Heart right ventricle (tissue), 16 donors: ENCODE measurements around the gene SDC1. TPM values are rescaled to one million over a fixed set of nuclear protein-coding genes. Genes with fewer than 3 reads are reported as not detected.
A peak's percentile ranks its signal among the peaks of the same experiment; 100 is the strongest.

Experiments
- ATAC-seq, 8 donors: fragments of 200-7000 bp; cut with Tn5 transposase; one replicate each; pipeline ENCODE4 v1.9.1; 2020; ENCODE audit warnings: mild to moderate bottlenecking in 8 of 8, moderate library complexity in 8 of 8, moderate number of reproducible peaks in 1 of 8
- DNase-seq, 2 donors: peaks; one replicate each; pipeline ENCODE4 v3.0.0-alpha.2; 2020
- H3K27ac ChIP-seq, 10 donors: fragments of 200-600 bp; sonication (generic) in 2 of 10; one replicate each; pipeline versions ENCODE4 v1.5.0 to v1.8.0; 2020 to 2022; ENCODE audit warnings: mild to moderate bottlenecking in 3 of 10
- H3K27me3 ChIP-seq, 7 donors: fragments of 200-600 bp; one replicate each; pipeline ENCODE4 v1.8.0; 2021 to 2022; ENCODE audit warnings: mild to moderate bottlenecking in 2 of 7
- H3K36me3 ChIP-seq, 9 donors: fragments of 200-600 bp; sonication (generic) in 1 of 9; one replicate each; pipeline versions ENCODE4 v1.5.0 to v1.8.0; 2020 to 2022; ENCODE audit warnings: mild to moderate bottlenecking in 2 of 9
- H3K4me1 ChIP-seq, 9 donors: fragments of 200-600 bp; sonication (generic) in 1 of 9; one replicate each; pipeline versions ENCODE4 v1.5.0 to v1.8.0; 2020 to 2022; ENCODE audit warnings: mild to moderate bottlenecking in 4 of 9
- H3K4me3 ChIP-seq, 10 donors: fragments of 200-600 bp; sonication (generic) in 2 of 10; one replicate each; pipeline versions ENCODE4 v1.5.0 to v1.8.0; 2020 to 2022; ENCODE audit warnings: mild to moderate bottlenecking in 7 of 10, moderate library complexity in 2 of 10
- H3K9me3 ChIP-seq, 11 donors: fragments of 200-600 bp in 10 of 11; sonication (generic) in 2 of 11; one replicate each; pipeline versions ENCODE4 v1.5.0 to v1.8.0; 2013 to 2022; ENCODE audit warnings: mild to moderate bottlenecking in 2 of 11, control low read depth in 1 of 11, moderate library complexity in 1 of 11
- WGBS, 2 donors: extraction: QIAGEN DNeasy Blood & Tissue Kit; methylation state at CpG; one replicate each; pipeline ENCODE4 v1.1.7; 2013; ENCODE audit warnings: inconsistent platforms in 1 of 2; 5-methylcytosine and 5-hydroxymethylcytosine counted together
- intact Hi-C, 10 donors: fragments of 100-400 bp; cut with DNase I; formaldehyde crosslinking; loops; one replicate each; pipeline versions ENCODE4 v1.11.1 to v1.14.2; 2022
- polyA plus RNA-seq, 2 donors: library from polyadenylated mRNA; stranded (reverse); fragments of 200-250 nt; gene quantifications; one replicate each; pipeline ENCODE4 v1.2.3, GENCODE V29; 2013
- total RNA-seq, 10 donors: library from RNA; stranded (reverse); fragmentation: NEBNext Ultra II Directional in 3 of 10; extraction: Animal tissue kit (Norgen Biotek cat#: 25700) in 3 of 10; gene quantifications; one replicate each; pipeline versions ENCODE4 v1.2.1 to v1.2.4, GENCODE V29; 2021 to 2023
- TF ChIP-seq, protein P1 (sequence below), 9 donors: fragments of 200-600 bp; sonication (generic) in 2 of 9; IDR thresholded peaks; one replicate each; pipeline versions ENCODE4 v1.5.0 to v1.8.0; 2021 to 2022; ENCODE audit warnings: antibody characterized with exemption in 9 of 9, mild to moderate bottlenecking in 5 of 9, moderate library complexity in 1 of 9
- donor health status: Arrhythmogenic right ventricular cardiomyopathy.
- donor health status: ischemic (EF 13 %, LVEDD 7.1; RV severe dilation, severe dysfunction).
- donor health status: healthy with polysubstance abuse.
- donor health status: DM: no; HTN: yes; CAD: no.
- donor health status: DM: no; HTN: no; CAD: no.
- donor health status: ischemic (EF 25% LVEDD 6.9; RV normal size, moderate dysfunction).
- donor health status: ischemic (EF 25% LVEDD 5.7; RV mildly dilated, moderate dysfunction).
- donor health status: healthy.
- donor health status: DM: yes; HTN: yes; CAD: no.
- donor health status: Ischemic cardiomyopathy.
- donor health status: ischemic (EF 35%, LVEDD 5.7; RV mildly dilated, moderate dysfunction).
- donor health status: nonischemic (EF 11% LVEDD 7.7; RV severe dilation, severe dysfunction).
- donor health status: DM: yes; HTN: yes; CAD: no.
- donor health status: PGD.
- donor health status: ischemic (EF 29% LVEDD 5.4; RV normal size, mild dysfunction).
- donor health status: nonischemic (EF 23%, LVEDD 6.1; RV moderate dilation, normal function).

The SDC1 gene
- total and polyA plus RNA-seq, 12 donors: 0.27 to 2.1 (median 0.33) TPM; not detected in 2

DNA sequence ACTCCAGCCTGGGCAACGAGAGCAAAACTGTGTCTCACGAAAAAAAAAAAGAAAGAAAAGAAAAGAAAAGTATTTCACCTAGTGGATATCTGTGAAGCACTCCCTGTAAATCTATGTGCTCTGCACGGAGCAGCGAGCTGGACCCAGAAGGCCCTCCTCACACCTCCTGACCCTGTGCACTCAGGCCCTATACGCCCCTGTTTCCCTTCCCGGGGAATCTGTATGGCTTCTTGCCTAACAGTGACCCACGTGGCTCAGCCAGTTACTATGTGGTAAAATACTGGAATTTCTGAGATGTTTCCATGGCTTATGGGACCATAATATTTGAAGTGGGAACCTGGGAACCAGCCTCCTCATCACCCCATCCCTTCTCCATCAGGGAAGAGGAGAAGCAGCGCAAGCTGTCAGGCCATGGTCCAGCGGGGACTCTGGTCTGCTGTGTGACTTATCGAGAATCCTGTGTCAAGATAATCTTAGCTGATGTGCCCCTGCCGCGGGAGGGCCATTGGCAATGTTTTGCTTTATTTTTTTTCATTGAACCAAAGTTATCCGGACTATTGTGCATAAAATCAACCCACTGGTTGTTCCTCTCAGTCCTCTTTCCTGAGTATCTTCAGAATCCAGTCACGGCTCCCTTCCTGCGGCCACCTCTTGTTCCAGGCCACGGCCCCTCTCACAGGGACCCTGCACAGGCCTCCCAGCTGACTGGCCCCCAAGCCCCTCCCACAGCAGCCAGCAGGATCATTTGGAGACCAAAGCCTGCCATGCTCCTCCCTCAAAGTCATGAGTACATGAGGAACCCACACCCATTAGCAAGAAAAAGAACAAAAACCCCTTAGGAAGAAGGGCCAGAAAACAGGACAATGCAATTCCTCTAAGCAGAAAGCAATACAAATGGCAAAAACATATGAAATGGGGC is 30.6 kb downstream of the SDC1 start:
- TF ChIP-seq, protein P1, sequence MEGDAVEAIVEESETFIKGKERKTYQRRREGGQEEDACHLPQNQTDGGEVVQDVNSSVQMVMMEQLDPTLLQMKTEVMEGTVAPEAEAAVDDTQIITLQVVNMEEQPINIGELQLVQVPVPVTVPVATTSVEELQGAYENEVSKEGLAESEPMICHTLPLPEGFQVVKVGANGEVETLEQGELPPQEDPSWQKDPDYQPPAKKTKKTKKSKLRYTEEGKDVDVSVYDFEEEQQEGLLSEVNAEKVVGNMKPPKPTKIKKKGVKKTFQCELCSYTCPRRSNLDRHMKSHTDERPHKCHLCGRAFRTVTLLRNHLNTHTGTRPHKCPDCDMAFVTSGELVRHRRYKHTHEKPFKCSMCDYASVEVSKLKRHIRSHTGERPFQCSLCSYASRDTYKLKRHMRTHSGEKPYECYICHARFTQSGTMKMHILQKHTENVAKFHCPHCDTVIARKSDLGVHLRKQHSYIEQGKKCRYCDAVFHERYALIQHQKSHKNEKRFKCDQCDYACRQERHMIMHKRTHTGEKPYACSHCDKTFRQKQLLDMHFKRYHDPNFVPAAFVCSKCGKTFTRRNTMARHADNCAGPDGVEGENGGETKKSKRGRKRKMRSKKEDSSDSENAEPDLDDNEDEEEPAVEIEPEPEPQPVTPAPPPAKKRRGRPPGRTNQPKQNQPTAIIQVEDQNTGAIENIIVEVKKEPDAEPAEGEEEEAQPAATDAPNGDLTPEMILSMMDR (IDR thresholded peaks at IDR 0.05): no peak
- ATAC-seq: no peak
- no peaks in the 10 kb centered on the region for H3K36me3 ChIP-seq
- DNase-seq: no peak
- intact Hi-C loops: no loop called here
- H3K27ac ChIP-seq: no peak overlapping the region
- H3K27me3 ChIP-seq: no peaks in the 10 kb centered on the region
- 83 to 86% methylated on average over 16 of the region's 16 CpGs for WGBS, 2 donors
- no peaks in the 10 kb centered on the region for H3K9me3 ChIP-seq
- no peak overlapping the region for H3K4me3 ChIP-seq
- H3K4me1 ChIP-seq: no peaks in the 10 kb centered on the region

DNA sequence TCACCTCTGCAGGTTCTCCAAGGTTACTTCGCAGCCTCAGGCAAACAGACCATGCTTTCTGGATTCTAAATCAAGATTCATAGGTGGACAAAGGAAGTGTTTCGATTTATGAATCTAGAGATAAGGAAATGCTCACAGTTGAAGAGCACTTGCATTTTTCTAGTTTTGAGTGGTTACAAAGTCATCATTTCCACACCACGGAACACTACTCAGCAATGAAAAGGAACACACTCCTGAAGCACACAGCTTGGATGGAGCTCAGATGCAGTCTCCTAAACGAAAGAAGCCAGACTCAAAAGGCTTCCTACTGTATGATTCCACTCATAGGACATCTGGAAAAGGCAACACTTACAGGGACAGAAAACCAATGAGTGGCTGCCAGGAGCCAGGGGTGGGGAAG is 31.7 kb downstream of the SDC1 start:
- 88 to 92% methylated on average over 4 of the region's 4 CpGs for WGBS, 2 donors
- Histone ChIP-seq H3K4me3 (no peak overlapping the region), H3K36me3 (no peaks in the 10 kb centered on the region), H3K4me1 (no peaks in the 10 kb centered on the region), H3K27ac (no peak overlapping the region), H3K9me3 (no peaks in the 10 kb centered on the region), H3K27me3 (no peaks in the 10 kb centered on the region)
- TF ChIP-seq, protein P1 (IDR thresholded peaks at IDR 0.05): no peak
- DNase-seq (no peak), ATAC-seq (no peak)
- intact Hi-C loops: no loop called here

DNA sequence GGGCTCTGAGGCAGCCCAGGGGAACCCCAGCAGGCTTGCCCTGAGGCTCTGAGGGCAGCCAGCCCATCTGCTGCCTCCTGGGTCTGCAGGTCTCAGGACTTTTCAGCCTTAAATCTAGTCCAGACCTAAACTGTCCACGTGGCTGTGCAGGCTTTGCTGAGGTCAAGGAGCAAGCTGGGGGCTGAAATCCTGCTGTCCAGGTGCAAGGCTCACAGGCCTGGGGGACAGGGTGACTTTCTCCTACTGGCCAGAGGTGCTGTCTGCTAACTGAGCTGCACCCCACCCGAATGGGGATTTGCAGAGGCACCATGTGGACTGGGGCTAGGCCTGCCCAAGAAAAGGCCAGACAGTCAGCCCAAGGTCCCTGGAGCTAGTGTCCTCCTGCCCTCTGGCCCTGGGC is 32.1 kb downstream of the SDC1 start:
- no peak for ATAC-seq
- no peaks in the 10 kb centered on the region for H3K9me3 ChIP-seq

DNA sequence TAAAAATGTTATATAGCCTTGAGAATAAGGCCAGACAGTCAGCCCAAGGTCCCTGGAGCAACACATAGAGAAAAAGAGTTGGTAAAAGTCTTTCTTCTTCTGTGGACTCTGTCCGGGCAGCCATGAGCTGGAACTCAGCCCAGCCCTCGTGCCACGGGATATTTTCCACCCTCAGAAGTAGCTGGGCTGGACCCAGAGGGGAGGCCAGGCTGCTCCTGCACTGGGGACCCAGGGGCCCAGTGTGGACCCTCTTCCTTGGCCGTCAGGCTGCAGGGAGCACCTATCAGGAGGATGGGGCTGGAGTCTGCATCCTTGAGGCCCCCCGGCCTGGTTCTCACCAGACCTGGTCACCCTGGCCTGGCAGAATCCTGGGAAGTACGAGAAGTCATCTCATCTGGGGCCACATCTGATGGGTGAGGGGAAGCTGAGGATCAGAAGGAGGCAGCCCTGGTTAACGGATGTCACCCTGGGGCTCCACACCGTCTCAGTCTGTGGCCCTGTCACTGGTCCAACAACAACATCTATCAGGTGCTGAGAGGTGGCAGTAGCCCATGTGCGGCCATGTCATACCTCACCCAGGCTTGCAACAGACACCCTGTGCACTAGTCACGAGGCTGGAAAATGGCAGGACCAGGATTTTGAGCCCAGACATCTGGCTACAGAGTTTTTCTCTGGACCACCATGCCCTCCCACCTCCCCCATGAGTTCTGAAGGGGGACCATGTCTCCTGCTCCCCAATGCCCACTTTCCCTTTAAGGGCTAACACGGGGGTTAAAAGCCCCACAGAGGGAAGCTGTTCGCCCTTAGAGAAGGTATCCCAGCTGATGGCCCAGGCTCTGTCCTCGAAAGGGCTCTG is 33.0 kb downstream of the SDC1 start:
- H3K4me1 ChIP-seq: peaks cover 0 to under 1% (median 0%) of the 10 kb centered on the region in 9 donors
- no peaks in the 10 kb centered on the region for H3K9me3 ChIP-seq
- TF ChIP-seq, protein P1 (IDR thresholded peaks at IDR 0.05): no peak
- no peaks in the 10 kb centered on the region for H3K36me3 ChIP-seq
- H3K4me3 ChIP-seq: no peak overlapping the region
- peak in 5 of 8 donors; percentile 41 to 73 (median 45) for ATAC-seq
- H3K27ac ChIP-seq: no peak overlapping the region
- WGBS, 2 donors: 71 to 72% methylated on average over 13 of the region's 13 CpGs
- H3K27me3 ChIP-seq: no peaks in the 10 kb centered on the region
- intact Hi-C loops: no loop called here
- DNase-seq: peak in 1 of 2 donors; percentile 30

More for the DNA sequence above, 32.1 kb downstream of the SDC1 start:
- Histone ChIP-seq H3K27me3 (no peaks in the 10 kb centered on the region), H3K4me1 (no peaks in the 10 kb centered on the region), H3K27ac (no peak overlapping the region), H3K36me3 (no peaks in the 10 kb centered on the region), H3K4me3 (no peak overlapping the region)
- DNase-seq: no peak
- WGBS, 2 donors: 73 to 79% methylated on average over 2 of the region's 2 CpGs
- TF ChIP-seq, protein P1 (IDR thresholded peaks at IDR 0.05): no peak
- intact Hi-C loops: no loop called here
